Measurements from ENCODE around the gene RBM11.

RBM11 gene

GRCh38 chr21:14229399-14229798, 13.4 kb downstream of the RBM11 start:
- H3K27ac ChIP-seq (ENCODE audit: low read depth, low read length) = no peak overlapping the region
- peaks cover 11% of the 10 kb centered on the region; the same call in 1 of the 2 replicates for H3K9me3 ChIP-seq (ENCODE audit: control insufficient read depth, insufficient read depth, low read length)
- no peak for TF ChIP-seq CTCF (IDR thresholded peaks at IDR 0.05; ENCODE audit: low read depth, low read length, poor library complexity, severe bottlenecking)
- H3K27me3 ChIP-seq (ENCODE audit: control insufficient read depth, low read length) = no peaks in the 10 kb centered on the region
- H3K9me2 ChIP-seq (replicated peaks; ENCODE audit: control insufficient read depth, low read length) = no peaks in the 10 kb centered on the region
- H4K20me1 ChIP-seq (ENCODE audit: control insufficient read depth, insufficient read depth, low read depth, low read length) = no peaks in the 10 kb centered on the region
- H3K4me2 ChIP-seq (ENCODE audit: low read length) = no peak overlapping the region
- H3K4me3 ChIP-seq (ENCODE audit: low read length) = no peak overlapping the region
- H3K79me2 ChIP-seq (ENCODE audit: control insufficient read depth, low read length) = no peaks in the 10 kb centered on the region
- no peaks in the 10 kb centered on the region for H3F3A ChIP-seq (ENCODE audit: control insufficient read depth, insufficient read depth)
- no peaks in the 10 kb centered on the region for H3K36me3 ChIP-seq (ENCODE audit: control insufficient read depth, low read length)
- H3K4me1 ChIP-seq (ENCODE audit: control insufficient read depth, low read length) = no peaks in the 10 kb centered on the region

DNA sequence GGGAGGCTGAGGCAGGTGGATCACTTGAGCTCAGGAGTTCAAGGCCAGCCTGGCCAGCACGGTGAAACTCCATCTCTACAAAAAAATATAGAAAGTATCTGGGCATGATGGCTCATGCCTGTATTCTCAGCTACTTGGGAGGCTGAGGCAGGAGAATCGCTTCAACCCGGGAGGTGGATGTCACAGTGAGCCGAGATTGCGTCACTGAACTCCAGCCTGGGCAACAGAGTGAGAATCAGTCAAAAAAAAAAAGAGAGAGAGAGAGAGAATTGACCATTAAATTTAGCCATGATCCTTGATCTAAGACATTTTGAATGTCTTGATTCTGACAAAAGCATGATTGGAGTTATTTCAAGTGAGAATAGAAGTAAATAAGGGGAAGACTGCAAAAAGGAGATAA, 19.1 kb downstream of the RBM11 start:
- Histone ChIP-seq H3K4me3 (ENCODE audit: low read length) (no peak overlapping the region), H3K27me3 (ENCODE audit: control insufficient read depth, low read length) (no peaks in the 10 kb centered on the region), H4K20me1 (ENCODE audit: control insufficient read depth, insufficient read depth, low read depth, low read length) (no peaks in the 10 kb centered on the region), H3K9me2 (replicated peaks; ENCODE audit: control insufficient read depth, low read length) (no peaks in the 10 kb centered on the region), H3K9me3 (ENCODE audit: control insufficient read depth, insufficient read depth, low read length) (0 out of 2 replicates have a peak, but pooled peaks cover 4% of the 10 kb centered on the region), H3K79me2 (ENCODE audit: control insufficient read depth, low read length) (no peaks in the 10 kb centered on the region), H3K4me2 (ENCODE audit: low read length) (no peak overlapping the region), H3K36me3 (ENCODE audit: control insufficient read depth, low read length) (no peaks in the 10 kb centered on the region), H3F3A (ENCODE audit: control insufficient read depth, insufficient read depth) (no peaks in the 10 kb centered on the region), H3K27ac (ENCODE audit: low read depth, low read length) (no peak overlapping the region), H3K4me1 (ENCODE audit: control insufficient read depth, low read length) (no peaks in the 10 kb centered on the region)
- no peak for TF ChIP-seq EZH2phosphoT487 (IDR thresholded peaks at IDR 0.05; ENCODE audit: borderline replicate concordance, low read length)
- no peak for TF ChIP-seq CTCF (IDR thresholded peaks at IDR 0.05; ENCODE audit: low read depth, low read length, poor library complexity, severe bottlenecking)

DNA sequence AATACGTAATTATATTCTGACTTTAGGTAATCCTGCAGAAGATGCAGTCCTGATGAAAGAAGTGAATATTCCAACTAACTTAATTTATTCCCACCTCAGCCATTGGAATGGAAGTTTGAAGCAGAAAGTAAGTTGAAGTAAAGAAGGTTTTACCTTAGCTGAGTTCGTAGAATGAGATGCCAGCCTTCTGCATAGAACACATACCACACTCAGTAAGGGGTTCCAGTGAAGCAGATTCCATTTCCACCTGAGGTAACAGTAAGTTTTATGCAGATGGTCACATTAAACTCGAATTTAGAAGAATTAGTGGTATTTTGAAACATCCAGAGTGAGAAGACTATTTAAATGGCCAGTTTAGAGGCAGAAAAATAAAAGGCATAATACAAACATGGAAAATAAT, 20.2 kb downstream of the RBM11 start:
- no peak for TF ChIP-seq EZH2phosphoT487 (IDR thresholded peaks at IDR 0.05; ENCODE audit: borderline replicate concordance, low read length)
- no peak for TF ChIP-seq CTCF (IDR thresholded peaks at IDR 0.05; ENCODE audit: low read depth, low read length, poor library complexity, severe bottlenecking)

DNA sequence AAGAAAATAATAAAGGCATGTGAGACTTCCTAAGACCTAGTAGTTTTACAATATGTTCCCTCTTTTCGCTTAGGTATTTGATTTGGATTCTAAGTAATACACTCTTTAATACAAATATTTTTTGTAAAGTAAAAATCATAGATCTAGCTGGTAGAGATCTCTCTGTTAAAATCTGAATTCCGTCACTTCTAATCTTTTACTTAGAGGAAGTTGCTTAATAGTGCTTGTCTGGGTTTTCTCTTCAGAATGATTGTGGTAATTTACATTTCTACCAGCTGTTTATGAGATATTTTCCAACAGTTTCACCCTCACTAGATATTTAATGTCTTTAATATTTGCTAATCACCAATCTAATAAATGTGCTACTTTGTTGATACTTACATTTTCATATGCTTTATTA, 23.3 kb downstream of the RBM11 start:
- no peaks in the 10 kb centered on the region for H3K9me3 ChIP-seq (ENCODE audit: control insufficient read depth, insufficient read depth, low read length)
- TF ChIP-seq EZH2phosphoT487 (IDR thresholded peaks at IDR 0.05; ENCODE audit: borderline replicate concordance, low read length) (no peak), CTCF (IDR thresholded peaks at IDR 0.05; ENCODE audit: low read depth, low read length, poor library complexity, severe bottlenecking) (no peak)
- no peaks in the 10 kb centered on the region for H4K20me1 ChIP-seq (ENCODE audit: control insufficient read depth, insufficient read depth, low read depth, low read length)
- H3K4me1 ChIP-seq (ENCODE audit: control insufficient read depth, low read length) = no peaks in the 10 kb centered on the region
- no peaks in the 10 kb centered on the region for H3K79me2 ChIP-seq (ENCODE audit: control insufficient read depth, low read length)
- no peaks in the 10 kb centered on the region for H3K36me3 ChIP-seq (ENCODE audit: control insufficient read depth, low read length)
- H3K4me3 ChIP-seq (ENCODE audit: low read length) = no peak overlapping the region
- no peak overlapping the region for H3K4me2 ChIP-seq (ENCODE audit: low read length)
- no peak overlapping the region for H3K27ac ChIP-seq (ENCODE audit: low read depth, low read length)
- no peaks in the 10 kb centered on the region for H3F3A ChIP-seq (ENCODE audit: control insufficient read depth, insufficient read depth)
- no peaks in the 10 kb centered on the region for H3K27me3 ChIP-seq (ENCODE audit: control insufficient read depth, low read length)
- H3K9me2 ChIP-seq (replicated peaks; ENCODE audit: control insufficient read depth, low read length) = no peaks in the 10 kb centered on the region

More for the DNA sequence above, 20.2 kb downstream of the RBM11 start:
- Histone ChIP-seq H3K9me2 (replicated peaks; ENCODE audit: control insufficient read depth, low read length) (no peaks in the 10 kb centered on the region), H3K27me3 (ENCODE audit: control insufficient read depth, low read length) (no peaks in the 10 kb centered on the region), H3K4me2 (ENCODE audit: low read length) (no peak overlapping the region), H3K4me3 (ENCODE audit: low read length) (no peak overlapping the region), H4K20me1 (ENCODE audit: control insufficient read depth, insufficient read depth, low read depth, low read length) (no peaks in the 10 kb centered on the region), H3K79me2 (ENCODE audit: control insufficient read depth, low read length) (no peaks in the 10 kb centered on the region), H3K9me3 (ENCODE audit: control insufficient read depth, insufficient read depth, low read length) (0 out of 2 replicates have a peak, but pooled peaks cover 4% of the 10 kb centered on the region), H3K4me1 (ENCODE audit: control insufficient read depth, low read length) (no peaks in the 10 kb centered on the region), H3K36me3 (ENCODE audit: control insufficient read depth, low read length) (no peaks in the 10 kb centered on the region), H3F3A (ENCODE audit: control insufficient read depth, insufficient read depth) (no peaks in the 10 kb centered on the region), H3K27ac (ENCODE audit: low read depth, low read length) (no peak overlapping the region)
